Activated CD8-positive, alpha-beta memory T cell treated with anti-CD3 and anti-CD28 coated beads, Interleukin-2, amount 50 U/mL, for 4 hours (primary cell): Measurements from ENCODE around the gene ZHX3.

Experiments
- DNase-seq: peaks from one replicate; pipeline ENCODE4 v3.0.0-alpha.2; 2020

The ZHX3 gene

GRCh38 chr20:41293269-41294037 is 24.1 kb downstream of the ZHX3 start:
- DNase-seq: no peak

DNA sequence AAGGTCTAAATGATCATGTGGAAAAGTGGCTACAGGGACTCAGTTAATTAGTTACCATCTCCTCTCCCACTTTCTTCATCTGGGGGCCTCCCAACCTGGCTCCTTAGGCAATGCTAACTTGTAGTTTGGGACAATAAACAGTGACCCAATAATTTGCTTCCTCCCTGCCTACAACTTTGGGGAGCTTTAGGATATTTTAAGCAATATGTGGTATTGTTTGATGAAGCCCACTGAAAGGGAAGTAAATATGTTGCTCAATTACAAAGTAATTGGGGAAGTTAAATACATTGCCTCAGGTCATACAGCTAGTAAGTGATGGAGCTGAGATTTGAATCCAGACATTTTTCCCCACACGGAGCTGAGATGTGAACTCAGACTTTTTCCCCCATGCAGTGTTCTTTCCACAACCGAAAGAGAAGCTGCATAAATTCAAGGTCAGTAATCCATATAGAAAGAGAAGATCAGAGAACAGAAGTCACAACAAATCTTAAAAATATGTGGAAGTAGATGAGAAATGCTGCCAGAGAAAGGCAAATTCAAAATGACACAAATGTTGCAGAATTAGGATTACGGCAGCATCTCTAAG is 26.6 kb downstream of the ZHX3 start:
- DNase-seq: no peak

- DNase-seq: no peak
Measured at GRCh38 chr20:41287327-41287726, 30.2 kb downstream of the ZHX3 start.

- no peak for DNase-seq
Measured at GRCh38 chr20:41286240-41286851, 31.2 kb downstream of the ZHX3 start.

DNA sequence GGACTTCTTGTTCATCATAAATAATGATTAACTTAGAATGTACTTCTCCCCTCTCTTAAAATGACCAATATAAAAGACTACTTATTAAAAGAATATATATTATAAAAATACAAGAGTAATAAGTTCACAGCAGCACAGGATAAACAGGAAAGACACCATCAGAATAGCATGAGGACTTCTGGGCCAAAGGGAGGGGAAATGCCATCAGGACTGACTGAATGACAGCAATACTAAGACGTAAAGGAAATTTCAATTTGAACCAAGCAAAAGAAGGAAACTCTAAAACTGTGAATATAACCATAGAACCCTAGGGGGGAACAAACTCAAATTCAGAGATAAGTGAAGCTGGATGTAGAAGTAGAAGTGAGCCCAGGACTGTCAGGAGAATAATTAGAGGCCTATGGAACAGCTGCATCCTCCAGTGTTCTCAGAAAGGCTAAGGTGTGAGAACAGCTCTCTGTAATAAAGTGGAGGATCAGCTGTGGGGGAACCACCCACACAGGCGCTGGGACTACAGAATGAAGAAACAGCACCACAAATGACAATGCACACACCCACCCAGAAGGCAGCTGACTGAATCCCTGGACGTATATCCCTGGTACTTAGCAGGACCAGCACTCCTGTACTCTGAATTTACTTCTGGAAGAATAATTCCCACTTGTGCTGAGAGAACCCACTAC is 37.8 kb downstream of the ZHX3 start:
- DNase-seq: no peak

DNA sequence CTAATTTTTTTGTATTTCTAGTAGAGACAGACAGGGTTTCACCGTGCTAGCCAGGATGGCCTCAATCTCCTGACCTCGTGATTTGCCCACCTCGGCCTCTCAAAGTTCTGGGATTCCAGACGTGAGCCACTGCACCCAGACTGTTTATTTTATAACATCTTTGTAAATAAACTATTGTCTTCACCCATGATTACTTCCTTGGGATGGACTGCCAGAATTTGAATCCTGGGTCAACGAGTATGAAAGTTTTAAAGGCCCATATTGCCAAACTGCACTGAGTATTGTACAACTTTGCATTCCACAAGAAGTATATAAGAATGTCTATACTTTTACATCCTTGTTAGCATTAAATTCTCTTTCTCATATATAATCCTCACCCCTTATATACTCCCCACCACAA is 38.6 kb downstream of the ZHX3 start:
- no peak for DNase-seq

DNA sequence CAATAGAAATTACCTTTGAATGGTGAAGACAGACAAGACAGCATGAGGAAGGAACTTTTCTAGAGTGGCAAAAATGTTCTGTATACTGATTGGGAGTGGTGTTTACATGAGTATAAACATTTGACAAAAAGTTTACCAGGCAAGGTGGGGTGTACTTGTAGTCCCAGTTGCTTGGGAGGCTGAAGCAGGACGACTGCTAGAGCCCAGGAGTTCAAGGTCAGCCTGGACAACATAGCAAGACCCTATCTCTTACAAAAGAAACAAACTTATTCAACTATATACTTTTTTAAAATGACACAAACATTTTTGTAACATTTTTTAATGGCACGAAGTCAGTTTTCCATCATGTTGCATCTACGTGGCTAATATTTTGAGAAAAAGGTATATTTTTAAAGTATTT is 40.5 kb downstream of the ZHX3 start:
- DNase-seq: no peak

DNA sequence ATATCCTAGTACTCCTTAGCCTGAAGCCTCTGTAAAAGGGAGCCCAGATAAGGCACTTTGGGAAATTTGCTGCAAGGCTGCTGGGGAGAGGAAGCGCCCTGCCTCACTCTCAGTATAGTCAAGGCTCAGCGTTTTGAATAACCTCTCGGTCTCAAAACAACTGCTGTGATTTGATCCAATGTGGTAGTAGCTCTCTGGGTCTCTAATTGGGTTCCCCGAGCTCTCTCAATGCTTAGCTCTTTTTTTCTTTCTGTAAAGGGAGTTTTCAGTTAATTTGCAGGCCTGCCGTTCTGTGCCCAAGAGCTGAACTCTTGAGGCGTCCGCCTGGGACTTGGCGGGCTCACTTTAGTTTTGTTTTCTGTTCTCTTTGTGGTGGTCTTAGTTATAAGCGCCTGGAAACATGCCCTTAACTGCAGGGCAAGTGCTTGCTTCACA is 41.2 kb downstream of the ZHX3 start:
- no peak for DNase-seq

- no peak for DNase-seq
Measured at GRCh38 chr20:41275301-41275731, 42.2 kb downstream of the ZHX3 start.

- no peak for DNase-seq
Measured at GRCh38 chr20:41274152-41274551, 43.4 kb downstream of the ZHX3 start.

DNA sequence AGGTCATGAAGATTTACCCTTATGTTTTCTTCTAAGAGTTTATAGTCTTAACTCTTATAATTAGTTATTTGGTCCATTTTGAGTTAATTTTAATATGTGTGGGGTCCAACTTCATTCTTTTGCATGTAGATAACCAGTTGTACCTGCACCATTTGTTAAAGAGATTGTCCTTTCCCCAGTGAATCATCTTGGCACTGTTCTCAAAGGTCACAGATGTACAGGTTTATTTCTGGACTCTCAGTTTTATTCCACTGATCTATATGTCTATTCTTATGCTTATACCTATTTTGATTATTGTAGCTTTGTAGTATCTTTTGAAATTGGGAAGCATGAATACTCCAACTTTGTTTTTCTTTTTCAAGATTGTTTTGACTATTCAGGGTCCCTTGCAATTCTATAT is 44.1 kb downstream of the ZHX3 start:
- DNase-seq: no peak

GRCh38 chr20:41272339-41272738 is 45.2 kb downstream of the ZHX3 start:
- DNase-seq: no peak

DNA sequence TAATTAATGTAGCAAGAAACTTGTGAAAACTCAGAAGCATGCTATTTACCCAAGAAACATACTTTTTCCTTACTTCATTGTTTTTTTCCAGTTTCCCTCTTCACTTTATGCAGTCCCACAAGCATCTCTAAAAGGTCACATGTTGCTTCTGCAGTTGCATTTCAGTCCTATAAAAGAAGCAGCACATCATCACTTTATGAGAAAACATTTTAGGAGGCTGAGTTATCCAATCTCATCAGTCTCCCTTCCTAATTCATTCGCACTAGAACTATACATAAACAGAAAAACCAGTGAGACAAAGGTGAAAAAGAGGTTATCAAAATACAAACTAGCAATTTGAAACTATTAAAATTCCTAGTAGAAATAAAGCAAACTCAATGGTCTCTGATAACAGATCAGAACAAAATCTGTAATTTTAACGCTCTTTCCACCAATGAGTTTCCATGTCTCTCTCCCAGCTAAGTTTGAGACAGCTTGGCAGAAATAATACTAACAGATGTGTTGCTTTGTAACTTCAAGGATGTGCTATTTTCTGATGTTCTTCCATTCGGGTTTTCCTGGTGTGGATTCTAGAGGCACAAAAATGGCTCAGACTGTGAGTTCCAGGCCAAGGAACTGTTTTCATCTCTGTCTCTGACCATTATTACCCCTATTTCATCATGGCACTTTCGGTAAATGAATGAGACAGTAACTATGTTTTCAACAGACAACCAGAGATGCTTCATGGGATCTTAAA is 48.4 kb downstream of the ZHX3 start:
- DNase-seq: no peak

DNA sequence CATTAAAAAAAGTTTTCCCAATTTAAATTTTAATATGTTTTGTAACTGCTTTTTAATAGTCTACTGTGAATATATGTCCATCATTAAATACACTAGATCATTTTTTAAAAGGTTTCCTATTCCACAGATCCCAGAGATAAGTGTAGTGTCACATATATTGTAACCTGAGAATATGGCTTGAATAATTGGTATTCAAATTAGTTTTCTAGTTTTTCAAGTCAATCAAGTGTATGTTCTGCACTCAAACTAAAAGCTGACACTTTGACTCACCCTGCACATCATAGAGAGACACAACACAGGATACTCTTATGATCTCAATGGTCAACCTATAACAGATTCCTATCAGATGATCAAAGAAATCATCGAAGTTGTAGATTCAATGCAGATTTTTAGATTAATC is 49.1 kb downstream of the ZHX3 start:
- no peak for DNase-seq

GRCh38 chr20:41265938-41266337 is 51.6 kb downstream of the ZHX3 start:
- no peak for DNase-seq

DNA sequence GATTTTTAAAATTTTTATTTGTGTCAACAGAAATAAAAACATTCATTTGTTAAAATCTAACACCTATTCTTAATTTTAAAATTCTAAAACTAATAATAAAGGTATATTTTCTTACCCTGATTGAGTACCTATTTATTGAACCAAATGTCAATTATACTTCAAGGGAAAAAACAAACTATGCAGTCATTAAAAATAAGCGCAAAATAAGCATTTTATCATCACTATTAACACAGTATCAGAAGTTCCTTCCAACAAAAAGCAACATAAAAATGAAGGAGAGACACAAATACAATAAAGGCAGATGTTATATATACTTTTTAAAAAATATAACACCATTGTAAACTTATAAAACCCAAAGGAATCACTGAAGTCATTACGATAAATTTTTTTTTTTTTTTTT is 52.7 kb downstream of the ZHX3 start:
- DNase-seq: no peak

- DNase-seq: no peak
Measured at GRCh38 chr20:41261790-41262717, 55.5 kb downstream of the ZHX3 start.

- no peak for DNase-seq
Measured at GRCh38 chr20:41261260-41261659, 56.3 kb downstream of the ZHX3 start.

GRCh38 chr20:41260734-41261220 is 56.8 kb downstream of the ZHX3 start:
- no peak for DNase-seq

- DNase-seq: no peak
Measured at GRCh38 chr20:41259309-41259708, 58.2 kb downstream of the ZHX3 start.

DNA sequence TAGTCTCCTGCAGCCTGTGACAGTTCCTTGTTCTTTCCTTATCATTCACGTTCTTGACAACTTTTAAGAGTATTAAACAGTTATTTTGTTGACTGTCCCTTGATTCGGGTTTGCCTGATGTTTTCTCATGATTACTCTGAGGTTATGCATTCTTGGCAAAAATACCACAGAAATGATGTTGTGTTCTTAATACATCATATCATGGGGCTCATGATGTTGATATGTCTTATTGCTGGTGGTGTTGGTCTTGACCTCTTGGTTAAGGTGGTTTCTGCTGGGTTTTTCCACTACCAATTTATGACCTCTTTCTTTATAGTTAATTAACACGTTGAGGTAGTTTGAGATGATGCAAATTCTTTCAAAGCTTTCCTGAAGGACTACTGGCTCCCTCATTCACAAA is 59.1 kb downstream of the ZHX3 start:
- no peak for DNase-seq

DNA sequence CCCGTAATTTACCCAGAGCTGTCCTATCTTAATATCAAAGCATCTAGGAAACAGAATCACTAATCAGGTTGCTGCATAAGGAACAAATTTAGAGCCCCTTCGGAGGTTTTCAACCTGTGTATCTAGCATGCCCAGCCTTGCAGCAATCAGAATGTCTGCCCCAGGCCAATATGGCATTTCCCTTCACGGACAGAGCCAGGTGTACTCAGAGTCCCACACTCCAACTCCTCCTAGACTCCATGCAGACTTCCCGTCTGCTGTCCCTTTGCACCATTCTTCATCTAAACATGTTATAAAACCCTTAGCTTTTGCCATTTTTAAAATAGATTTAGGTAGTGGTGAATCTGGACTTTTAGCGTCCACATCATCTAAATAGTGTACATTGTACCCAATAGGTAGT is 61.0 kb downstream of the ZHX3 start:
- DNase-seq: no peak
